Osteocyte (in vitro differentiated cells): Measurements from ENCODE around the gene NEAT1. TPM values are rescaled to one million over a fixed set of nuclear protein-coding genes. Genes with fewer than 3 reads are reported as not detected.

Source experiments
- DNase-seq: peaks from one replicate; pipeline ENCODE4 v3.0.0; 2021; ENCODE audit warnings: mixed read lengths; ENCODE audit not compliant: unreplicated experiment; ENCODE audit errors: extremely low spot score
- H3K27ac Mint-ChIP-seq: one replicate; pipeline ENCODE4 v1.8.0; 2021; ENCODE audit warnings: mild to moderate bottlenecking, mixed read lengths; ENCODE audit not compliant: unreplicated experiment
- H3K27me3 Mint-ChIP-seq: one replicate; pipeline ENCODE4 v1.8.0; 2021; ENCODE audit warnings: mixed read lengths; ENCODE audit not compliant: unreplicated experiment
- H3K36me3 Mint-ChIP-seq: one replicate; pipeline ENCODE4 v1.8.0; 2021; ENCODE audit warnings: mixed read lengths; ENCODE audit not compliant: unreplicated experiment
- H3K4me1 Mint-ChIP-seq: one replicate; pipeline ENCODE4 v1.8.0; 2021; ENCODE audit warnings: mixed read lengths; ENCODE audit not compliant: unreplicated experiment
- H3K4me3 Mint-ChIP-seq: one replicate; pipeline ENCODE4 v1.8.0; 2021; ENCODE audit warnings: mild to moderate bottlenecking, moderate library complexity, mixed read lengths; ENCODE audit not compliant: unreplicated experiment
- H3K9me3 Mint-ChIP-seq: one replicate; pipeline ENCODE4 v1.8.0; 2021; ENCODE audit warnings: mixed read lengths; ENCODE audit not compliant: unreplicated experiment
- total RNA-seq: library from RNA; stranded (reverse); gene quantifications from 2 replicates; pipeline ENCODE4 v1.2.1, GENCODE V29; 2021
- TF ChIP-seq, protein P1 (sequence below): fragments of 200-600 bp; sonication (generic); IDR thresholded peaks from 2 replicates; pipeline ENCODE4 v1.5.0; 2021; ENCODE audit warnings: antibody characterized with exemption, mild to moderate bottlenecking, moderate library complexity

NEAT1 gene
- total RNA-seq, 1 donor from 2014 or later: 534 TPM

DNA sequence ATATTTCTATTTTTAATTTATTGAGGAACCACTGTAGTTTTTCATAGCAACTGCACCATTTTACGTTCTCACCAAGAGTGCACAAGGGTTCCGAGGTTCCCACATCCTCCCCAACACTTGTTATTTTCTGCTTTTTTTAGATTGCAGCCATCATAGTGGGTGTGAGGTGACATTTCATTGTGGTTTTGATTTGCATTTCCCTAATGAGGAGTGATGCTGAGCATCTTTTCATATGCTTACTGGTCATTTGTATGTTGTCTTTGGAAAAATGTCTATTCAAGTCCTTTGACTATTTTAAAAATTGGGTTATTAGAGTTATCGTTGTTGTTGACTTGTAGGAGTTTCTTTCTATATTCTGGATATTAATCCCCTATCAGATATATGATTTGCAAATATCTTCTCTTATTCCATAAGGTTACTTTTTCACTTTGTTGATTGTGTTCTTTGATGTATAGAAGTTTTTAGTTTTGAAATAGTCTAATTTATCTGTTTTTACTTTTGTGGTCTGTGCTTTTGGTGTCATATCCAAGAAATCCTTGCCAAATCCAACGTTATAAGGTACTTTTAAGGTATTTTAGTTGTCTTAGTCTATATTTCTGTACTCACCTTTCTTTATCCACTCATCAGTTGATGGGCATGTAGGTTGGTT, 9.0 kb downstream of the NEAT1 start:
- Mint-ChIP-seq H3K9me3 (no peaks in the 10 kb centered on the region), H3K27me3 (no peaks in the 10 kb centered on the region), H3K27ac (peak overlapping the region; percentile 74), H3K36me3 (peaks cover 66% of the 10 kb centered on the region), H3K4me1 (peaks cover 92% of the 10 kb centered on the region), H3K4me3 (peak overlapping the region; percentile 65)
- DNase-seq: no peak
- TF ChIP-seq, protein P1, sequence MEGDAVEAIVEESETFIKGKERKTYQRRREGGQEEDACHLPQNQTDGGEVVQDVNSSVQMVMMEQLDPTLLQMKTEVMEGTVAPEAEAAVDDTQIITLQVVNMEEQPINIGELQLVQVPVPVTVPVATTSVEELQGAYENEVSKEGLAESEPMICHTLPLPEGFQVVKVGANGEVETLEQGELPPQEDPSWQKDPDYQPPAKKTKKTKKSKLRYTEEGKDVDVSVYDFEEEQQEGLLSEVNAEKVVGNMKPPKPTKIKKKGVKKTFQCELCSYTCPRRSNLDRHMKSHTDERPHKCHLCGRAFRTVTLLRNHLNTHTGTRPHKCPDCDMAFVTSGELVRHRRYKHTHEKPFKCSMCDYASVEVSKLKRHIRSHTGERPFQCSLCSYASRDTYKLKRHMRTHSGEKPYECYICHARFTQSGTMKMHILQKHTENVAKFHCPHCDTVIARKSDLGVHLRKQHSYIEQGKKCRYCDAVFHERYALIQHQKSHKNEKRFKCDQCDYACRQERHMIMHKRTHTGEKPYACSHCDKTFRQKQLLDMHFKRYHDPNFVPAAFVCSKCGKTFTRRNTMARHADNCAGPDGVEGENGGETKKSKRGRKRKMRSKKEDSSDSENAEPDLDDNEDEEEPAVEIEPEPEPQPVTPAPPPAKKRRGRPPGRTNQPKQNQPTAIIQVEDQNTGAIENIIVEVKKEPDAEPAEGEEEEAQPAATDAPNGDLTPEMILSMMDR: no peak

- no peak for DNase-seq
- H3K27ac Mint-ChIP-seq: peak overlapping the region; percentile 74
- H3K36me3 Mint-ChIP-seq: peaks cover 63% of the 10 kb centered on the region
- peak overlapping the region; percentile 65 for H3K4me3 Mint-ChIP-seq
- H3K27me3 Mint-ChIP-seq: no peaks in the 10 kb centered on the region
- no peaks in the 10 kb centered on the region for H3K9me3 Mint-ChIP-seq
- peaks cover 89% of the 10 kb centered on the region for H3K4me1 Mint-ChIP-seq
- TF ChIP-seq, protein P1: no peak
Measured at GRCh38 chr11:65432100-65432650, 9.6 kb downstream of the NEAT1 start.

DNA sequence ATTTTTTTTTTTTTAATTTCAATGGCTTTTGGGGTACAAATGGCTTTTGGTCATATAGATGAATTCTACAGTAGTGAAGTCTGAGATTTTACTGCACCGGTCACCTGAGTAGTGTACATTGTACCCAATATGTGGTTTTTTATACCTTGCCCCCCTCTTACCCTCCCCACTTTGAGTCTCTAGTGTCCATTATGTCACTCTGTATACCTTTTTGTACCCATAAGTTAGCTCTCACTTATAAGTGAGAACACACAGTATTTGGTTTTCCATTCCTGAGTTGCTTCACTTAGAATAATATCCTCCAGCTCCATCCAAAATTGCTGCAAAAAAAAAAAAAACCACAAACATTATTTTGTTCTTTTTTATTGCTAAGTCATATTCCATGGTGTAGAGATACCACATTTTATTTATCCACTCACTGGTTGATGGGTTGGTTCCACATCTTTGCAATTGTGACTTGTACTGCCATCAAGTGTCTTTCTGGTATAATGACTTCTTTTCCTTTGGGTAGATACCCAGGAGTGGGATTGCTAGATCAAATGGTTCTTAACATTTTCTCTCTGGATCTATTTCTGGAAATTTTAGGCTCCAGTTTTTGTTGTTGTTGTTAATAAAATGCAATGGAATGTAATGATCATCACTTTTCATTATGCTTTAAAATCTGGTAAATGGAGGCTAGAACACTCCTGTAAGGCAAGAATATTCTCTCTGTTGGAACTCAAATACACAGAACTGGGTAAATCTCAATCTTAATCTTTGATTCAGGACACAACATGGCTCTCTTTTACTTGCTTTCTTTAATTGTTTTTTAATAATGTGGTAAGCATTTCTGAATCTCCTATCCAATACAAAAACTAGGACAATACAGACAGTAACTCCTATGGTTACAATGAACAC, 10.3 kb downstream of the NEAT1 start:
- H3K4me1 Mint-ChIP-seq: peaks cover 86% of the 10 kb centered on the region
- peaks cover 60% of the 10 kb centered on the region for H3K36me3 Mint-ChIP-seq
- no peaks in the 10 kb centered on the region for H3K9me3 Mint-ChIP-seq
- H3K4me3 Mint-ChIP-seq: peak overlapping the region; percentile 65
- no peaks in the 10 kb centered on the region for H3K27me3 Mint-ChIP-seq
- H3K27ac Mint-ChIP-seq: peak overlapping the region; percentile 74
- no peak for DNase-seq
- TF ChIP-seq, protein P1: peak; percentile 50

GRCh38 chr11:65433657-65434056, 11.1 kb downstream of the NEAT1 start:
- Mint-ChIP-seq H3K9me3 (no peaks in the 10 kb centered on the region), H3K4me1 (peaks cover 84% of the 10 kb centered on the region)

More at GRCh38 chr11:65433657-65434056, 11.1 kb downstream of the NEAT1 start:
- peaks cover 60% of the 10 kb centered on the region for H3K36me3 Mint-ChIP-seq
- TF ChIP-seq, protein P1: no peak
- H3K27ac Mint-ChIP-seq: peak overlapping the region; percentile 74
- DNase-seq: no peak
- no peaks in the 10 kb centered on the region for H3K27me3 Mint-ChIP-seq
- peak overlapping the region; percentile 65 for H3K4me3 Mint-ChIP-seq
